Stimulated activated CD4-positive, alpha-beta T cell treated with anti-CD3 and anti-CD28 coated beads, Interleukin-1b, Interleukin-23, amount 100 ng/mL, for 24 hours (primary cell): ENCODE results near the gene PABPC3.

Source experiments
- DNase-seq, 4 experiments: peaks; one replicate each; pipeline ENCODE4 v3.0.0-alpha.2; 2020; ENCODE audit warnings: low read depth in 4 of 4, low spot score in 1 of 4

PABPC3 gene

DNA sequence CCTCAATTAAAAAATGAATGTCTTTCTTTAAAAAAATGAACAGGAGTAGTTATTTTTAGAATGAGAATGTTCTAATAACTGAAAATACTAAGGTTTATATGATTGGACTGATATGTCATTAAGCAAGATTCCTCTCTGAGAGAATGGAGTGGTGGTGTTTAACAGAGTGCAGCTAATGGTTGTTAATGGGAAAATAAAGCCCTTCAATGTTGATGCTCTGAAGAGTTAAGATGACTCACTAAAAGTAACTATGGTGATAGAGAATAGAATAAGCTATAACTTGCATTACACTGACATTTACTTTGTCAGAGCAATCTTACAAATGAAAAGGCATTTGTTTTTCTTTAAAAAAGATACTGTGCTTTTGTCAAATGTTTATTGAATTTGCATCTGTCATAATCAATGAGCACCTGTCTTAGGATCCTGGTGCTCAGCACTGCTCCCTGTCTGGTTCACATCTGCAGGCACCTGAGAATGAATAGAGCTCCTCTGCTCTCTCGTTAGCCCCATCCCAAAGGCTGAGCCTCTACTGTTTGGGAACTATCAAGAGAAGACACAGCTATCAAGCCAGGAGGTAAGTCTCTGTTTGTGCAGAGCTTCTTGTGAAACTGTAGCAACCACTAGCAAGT is 15.1 kb downstream of the PABPC3 start:
- no peak for DNase-seq

DNA sequence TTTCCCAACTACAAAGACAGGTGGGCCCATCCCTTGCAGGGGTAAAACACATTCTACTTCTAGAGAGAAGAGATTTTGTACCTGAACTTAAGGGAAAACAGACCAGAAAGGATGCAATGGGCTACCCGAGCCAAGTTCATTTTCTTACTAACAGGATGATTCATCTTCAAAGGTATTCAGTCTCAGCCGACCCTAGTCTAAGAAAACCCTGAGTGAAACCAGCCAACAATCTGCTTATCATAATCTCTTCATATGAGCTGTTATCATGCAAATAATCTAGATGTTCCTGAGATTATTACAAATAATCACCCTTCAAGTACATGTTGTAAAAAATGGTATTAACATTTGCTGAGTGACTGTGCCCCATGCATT is 15.6 kb downstream of the PABPC3 start:
- DNase-seq, result no peak

DNA sequence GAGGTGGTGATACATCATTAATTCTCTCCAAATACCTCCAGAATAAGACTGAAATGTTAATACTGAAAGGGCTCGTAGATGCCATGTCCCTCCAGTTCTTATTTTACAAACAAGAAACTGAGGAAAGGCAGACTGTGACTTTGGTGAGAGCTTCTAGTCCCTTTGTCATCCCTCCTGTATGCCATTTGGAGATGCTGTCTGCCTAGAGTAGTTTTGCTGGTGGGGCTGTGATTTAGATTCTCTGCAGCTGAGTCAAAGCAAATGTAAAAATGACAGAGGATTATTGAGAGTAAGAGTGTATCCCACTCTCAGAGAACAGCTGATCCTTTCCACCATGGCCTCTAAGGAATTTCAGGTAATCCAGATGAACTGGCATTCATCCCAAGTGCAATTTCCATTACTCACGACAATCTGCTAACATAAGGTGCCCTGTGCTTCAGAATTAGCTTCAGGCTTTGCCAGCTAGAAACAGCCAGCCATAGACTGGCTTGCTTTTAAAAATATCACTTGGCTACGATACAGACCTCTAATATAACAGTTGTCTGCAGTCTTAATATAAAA is 16.8 kb downstream of the PABPC3 start:
- DNase-seq, result no peak

DNA sequence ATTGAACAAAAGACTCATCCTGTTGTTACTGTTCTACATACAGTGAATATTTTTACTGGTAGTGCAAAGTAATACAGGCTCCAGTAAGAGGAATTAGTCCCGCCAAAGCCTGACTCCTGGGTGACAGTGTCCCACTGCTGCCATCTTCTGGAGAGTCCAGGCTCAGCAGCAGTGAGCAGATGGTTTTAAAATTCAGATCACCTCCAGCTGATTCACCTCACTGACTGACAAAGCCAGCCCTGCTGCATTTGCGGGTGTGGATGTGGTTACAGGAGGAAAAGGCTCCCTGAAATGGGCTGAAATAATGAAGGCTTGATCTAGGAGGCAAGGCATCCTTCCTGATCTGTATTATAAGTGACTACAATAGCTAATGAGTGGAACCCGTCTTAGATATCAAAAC is 18.3 kb downstream of the PABPC3 start:
- DNase-seq, result peak; percentile 12 to 57 (median 29)

DNA sequence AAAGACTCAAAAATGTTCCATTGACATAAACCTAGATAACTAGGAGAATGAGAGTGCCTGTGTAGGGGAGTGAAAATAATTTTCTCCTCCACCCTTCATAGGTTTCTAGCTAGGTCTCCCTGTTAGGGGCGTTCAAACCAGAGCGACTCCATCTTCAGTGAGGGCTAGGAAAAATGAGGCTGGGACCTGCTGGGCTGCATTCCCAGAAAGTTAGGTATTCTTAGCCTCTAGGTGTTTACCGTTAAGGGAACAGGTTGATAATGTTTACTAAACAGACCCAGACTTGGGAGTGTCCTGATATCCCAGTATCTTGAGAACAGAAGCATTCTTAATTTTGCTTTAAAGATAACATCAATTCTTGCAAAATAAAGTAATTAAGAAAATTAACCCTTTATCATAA is 20.1 kb downstream of the PABPC3 start:
- DNase-seq, result no peak

DNA sequence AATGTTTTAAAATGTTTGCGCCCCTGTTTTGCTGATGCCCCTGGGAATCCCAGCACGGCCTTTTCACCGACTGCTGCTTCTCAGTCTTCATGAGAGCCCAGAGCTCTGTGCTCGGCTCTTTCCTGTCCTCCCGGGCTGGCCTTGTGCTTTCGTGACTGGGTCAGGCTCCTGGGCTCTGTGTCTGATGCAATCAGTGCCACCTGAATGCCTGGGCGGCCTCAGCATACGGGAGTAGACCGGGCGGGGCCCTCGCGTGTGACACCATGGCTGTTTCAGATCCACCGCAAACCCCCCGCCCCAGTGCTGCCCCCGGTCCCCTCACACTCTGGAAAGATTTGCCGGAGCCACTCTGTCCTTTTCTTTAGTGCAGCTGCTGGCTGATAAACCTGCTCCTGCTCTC is 21.4 kb downstream of the PABPC3 start:
- no peak for DNase-seq

DNA sequence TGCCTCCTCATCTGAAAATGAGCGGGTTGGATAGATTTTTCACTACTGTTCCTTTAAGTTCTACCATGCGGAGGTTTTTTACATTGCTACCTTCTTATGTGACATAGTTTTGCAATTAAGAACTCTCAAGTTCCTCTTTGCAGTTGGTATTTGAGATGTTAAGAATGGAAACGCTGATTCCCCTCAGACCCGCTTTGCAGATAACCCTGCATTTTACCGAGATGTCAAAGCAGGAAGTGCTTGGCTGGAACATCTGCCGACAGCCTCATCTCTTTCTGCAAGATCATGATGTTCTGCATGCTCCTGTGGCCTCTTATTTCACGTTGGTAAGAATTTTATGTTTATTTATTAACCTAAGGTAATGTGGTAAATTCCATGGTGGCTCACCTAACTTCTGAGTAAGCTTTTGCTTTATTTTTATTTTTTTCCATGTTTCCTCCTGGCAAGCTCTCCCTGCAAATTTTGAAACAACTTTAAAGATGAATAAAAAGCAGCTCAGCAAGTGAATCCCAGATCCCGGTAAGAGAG is 22.5 kb downstream of the PABPC3 start:
- DNase-seq, result no peak

DNA sequence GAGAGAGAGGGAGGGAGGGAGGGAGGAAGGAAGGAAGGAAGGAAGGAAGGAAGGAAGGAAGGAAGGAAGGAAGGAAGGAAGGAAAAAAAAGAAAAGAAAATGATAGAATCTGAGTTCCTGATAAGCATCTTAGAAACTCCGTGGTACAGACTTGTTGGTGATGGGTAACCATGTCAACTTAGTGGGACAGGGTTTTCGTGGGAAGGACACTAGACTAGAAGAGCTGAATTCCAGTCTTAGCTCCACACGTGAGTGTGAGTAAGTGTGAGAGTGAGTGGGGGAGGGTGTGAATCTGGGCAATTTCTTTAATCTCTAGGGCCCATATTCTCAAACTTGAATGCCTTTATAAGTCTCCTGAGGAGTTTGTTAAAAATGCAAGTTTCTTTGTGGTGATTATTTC is 35.0 kb downstream of the PABPC3 start:
- DNase-seq, result no peak

DNA sequence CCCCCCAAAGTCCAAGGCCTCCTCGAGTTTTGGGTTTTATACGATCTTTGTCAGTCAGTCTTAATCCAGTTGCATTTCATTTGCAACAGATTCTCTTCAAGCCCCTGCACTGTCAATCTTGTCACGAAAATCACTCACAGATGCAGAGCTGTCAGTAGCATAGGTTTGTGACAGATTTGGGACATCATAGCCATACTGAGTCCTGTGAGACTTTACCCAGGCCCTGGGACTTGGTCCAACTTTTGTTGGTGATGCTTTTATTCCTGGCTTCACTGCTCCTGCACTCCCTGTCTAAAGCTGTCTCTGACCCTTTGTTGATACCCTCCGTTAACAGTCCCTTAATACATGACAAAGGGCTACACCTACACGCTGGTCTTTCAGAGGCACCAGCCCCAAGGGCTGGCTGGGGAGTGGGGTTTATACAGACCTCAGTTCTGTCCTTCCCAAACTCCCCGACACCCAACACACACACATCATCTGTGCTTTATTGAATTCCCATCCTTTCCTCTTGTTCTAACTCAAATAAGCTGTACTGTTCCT is 36.0 kb downstream of the PABPC3 start:
- DNase-seq, result no peak

DNA sequence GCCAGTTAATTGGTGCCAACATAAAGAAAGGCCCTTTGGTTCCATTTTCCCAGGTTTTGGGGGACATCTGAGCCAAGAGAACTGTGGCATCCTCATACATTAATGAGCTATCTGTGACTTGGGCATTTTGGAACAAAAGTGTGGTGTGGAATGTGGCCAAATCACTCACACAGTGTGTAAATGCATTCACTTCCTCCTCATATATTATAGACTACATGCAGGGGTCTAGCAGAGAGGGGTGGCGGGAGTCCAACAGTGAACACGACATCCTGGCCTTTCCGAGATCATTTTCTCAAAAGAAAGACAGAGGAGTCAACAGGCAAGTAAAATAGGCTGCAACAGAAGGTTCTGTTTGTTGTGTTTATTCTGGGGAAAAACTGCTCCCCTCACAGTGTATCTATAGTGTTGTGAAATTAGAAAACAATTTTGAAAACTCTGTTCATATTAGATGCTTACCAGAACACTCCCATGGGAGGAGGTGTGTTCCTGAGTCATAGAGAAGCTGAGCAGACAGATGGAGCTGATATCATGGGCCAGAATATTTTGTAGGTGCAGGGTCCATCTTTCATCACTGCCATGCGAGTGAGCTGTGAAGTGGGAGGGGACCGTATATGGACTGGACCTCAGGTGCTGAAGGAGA is 36.9 kb downstream of the PABPC3 start:
- DNase-seq, result no peak

DNA sequence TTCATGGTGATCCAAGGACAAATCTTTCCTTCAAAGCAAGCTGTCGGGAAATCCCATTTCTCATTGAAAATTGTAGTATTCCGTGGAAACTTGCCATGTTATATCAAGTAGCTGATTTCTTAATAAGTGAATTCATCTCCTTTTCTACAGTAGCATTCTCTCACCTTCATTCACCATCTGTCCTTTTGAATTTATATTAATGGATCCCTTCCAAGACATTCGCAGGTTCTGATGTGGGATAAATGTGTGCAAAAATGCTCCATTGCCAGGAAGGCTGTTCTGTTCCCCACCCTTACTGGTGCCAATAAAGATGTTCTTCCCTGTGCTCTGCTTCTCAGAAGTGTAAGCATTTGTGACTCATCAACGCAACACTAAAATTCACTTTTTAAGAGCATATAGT is 40.0 kb downstream of the PABPC3 start:
- DNase-seq, result no peak

DNA sequence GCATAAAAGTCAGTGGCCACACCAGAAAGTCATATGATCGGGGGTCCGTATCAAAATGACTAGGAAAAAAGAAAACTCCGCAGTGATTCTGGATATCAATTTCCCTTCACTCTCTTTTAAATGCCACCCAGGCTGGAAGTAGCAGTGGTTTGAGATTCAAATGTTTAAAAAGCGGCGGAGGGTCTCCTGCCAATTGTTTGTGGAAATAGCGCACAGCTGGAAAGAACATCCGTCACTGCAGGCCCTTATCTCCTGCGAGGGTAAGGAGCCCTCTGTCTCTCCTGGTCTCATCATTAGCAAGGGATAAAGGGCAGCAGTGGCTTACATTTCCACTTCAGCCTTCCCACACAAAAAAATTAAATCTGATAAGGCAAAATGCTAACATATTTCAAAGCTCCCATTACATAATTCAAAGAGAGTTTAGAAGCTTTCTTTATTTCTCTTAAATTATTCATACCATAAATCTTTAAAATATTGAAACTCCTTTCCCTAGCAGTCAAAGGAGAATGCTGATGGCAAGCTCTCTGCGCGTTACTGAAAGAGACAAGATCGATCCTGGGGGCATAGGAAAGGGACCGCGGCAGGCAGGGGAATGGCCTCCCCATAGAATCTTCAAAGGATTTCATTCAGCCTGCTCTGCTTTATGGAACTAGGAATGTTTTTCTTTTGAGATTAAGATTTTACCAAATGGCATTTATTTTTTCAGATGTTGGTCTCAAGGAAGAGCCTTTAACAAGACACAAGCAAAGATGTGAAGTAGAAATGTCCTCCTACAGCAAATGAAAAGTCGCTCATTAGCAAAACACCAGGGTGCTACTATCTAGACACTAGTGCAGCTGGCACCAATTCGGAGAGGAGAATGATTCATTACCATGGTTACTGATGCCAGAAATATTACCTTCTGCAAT is 41.2 kb downstream of the PABPC3 start:
- no peak for DNase-seq

DNA sequence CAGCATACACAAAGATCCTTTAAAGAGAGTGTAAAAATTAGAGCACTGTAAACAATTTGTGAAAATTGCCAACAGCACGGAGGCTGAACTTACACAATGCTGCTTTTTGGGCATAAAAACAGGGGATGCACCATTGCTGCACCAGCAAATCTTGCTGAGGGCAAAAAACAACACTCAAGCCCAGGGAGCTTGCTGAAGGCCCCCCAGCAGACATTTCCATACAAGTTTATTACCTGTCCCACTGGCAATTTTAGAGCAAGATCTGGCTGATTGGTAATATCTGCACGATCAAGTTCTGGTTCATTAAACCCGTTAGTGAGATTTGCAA is 41.8 kb downstream of the PABPC3 start:
- no peak for DNase-seq

DNA sequence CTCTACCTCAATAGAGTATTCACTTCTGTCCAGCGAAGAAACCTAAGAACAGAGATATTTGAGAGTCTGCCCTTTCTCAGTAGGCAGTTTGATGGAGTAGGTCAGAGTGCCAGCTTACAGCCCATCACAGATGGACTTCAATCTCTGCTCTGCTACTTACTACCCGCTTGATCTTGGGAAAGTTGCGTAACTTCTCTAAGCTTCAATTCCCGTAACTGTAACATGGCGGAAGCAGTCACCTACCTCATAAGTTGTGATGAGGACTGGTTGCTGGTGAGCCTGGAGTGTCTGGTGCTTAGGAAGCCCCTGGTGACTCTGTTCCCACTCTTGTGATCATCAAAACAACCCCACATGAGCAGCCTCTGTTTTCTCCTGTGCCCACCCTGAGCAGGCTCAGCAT is 45.1 kb downstream of the PABPC3 start:
- no peak for DNase-seq

DNA sequence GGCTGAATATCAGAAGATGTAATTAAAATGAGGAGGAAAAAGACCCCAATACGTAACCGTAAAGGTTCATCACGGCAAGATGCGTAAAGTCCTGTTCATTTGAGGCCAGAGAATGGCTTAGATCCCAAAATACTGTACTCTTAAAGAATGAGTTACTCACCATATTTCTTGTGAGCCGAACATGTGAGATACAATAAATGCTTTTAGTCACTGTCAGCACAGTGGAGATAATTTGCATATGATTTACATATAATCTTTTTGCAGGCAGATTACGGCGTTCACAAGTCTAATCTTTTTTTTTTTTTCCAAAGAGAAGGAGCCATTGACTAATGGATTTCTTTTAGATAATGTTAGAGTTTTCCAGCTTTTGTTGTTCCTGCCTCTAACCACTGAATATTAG is 47.8 kb downstream of the PABPC3 start:
- no peak for DNase-seq

DNA sequence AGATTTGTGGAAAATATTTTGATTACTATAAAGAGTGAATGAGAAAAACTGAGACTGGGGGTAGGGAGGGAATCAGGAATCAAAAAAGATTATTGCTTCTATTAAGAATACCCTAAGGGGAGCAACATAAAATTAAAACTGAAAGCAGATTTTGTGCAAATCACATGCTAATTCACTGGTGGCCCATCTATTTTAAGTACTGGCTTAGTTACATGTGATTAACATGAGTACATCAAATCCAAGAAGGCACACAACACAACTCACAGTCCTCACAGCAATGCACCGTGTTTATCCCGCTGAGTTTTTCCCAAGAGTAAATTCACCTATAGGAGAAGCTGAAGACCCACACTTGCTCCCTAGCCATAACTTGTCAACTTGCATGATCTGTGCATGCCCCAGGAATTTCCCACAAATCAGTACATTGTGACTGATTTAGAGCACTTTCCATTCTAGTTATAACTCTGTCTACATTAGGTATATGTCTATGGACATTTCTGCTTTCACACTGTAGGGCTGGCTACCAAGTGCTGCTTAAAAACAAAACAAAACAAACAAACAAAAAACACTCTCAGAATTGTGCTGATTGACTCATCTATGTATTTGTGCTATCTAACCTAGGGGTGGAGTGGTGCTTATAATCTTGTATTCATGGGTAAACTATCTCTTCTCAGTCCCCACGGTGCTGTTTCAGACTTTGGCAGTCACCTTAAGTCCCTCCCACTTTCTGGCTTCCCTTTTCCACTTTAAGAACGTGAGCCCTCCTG is 51.9 kb downstream of the PABPC3 start:
- no peak for DNase-seq

DNA sequence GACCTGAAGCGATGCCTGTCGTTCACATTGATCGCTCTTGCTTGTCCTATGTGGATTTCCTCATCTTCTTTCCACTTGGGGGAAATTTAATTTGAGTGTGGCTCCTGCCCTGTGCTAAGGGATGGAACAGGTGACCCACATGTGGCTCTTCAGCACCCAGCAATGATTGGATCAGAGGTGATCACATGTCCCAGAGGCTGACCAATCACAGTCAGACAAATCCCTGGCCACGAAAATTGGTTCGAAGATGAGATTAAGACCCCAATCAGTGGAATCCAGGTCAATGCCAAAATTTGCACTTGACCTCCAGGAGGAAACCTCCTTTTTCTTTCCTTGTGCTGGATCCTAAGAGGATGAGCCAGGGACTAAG is 52.5 kb downstream of the PABPC3 start:
- no peak for DNase-seq
